Nucleus accumbens (tissue), 56 donors: Measurements from ENCODE around the gene ITPRIP.
A peak's percentile ranks its signal among the peaks of the same experiment; 100 is the strongest.

ENCODE experiments used
- DNase-seq, 56 donors: peaks; one replicate each; lab custom pipeline; 2025; lab: John Stamatoyannopoulos, UW

ITPRIP gene

DNA sequence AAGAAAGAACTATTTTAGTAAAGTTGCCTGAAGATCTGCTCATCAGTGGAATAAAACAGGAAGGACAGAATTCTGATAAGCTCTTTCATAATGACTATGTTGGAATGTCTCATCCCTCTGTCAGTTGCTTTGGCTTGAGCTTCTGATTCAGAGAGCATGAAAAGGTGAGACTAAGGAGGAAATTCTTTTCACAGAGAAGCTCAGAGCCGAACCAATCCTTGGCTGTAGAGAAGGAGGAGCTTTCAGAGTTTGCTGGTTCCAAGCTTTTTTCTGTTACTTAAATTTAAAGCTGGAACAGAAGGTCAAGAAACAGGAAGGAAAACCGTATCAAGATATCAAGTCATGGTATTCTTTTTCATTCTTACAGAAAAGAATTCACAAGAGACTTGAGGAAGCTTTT lies 45.3 kb downstream of the ITPRIP start:
- no peak for DNase-seq

GRCh38 chr10:104291439-104291951 lies 46.8 kb downstream of the ITPRIP start:
- DNase-seq = peak in 54 of 56 donors; percentile 36 to 95 (median 76)

DNA sequence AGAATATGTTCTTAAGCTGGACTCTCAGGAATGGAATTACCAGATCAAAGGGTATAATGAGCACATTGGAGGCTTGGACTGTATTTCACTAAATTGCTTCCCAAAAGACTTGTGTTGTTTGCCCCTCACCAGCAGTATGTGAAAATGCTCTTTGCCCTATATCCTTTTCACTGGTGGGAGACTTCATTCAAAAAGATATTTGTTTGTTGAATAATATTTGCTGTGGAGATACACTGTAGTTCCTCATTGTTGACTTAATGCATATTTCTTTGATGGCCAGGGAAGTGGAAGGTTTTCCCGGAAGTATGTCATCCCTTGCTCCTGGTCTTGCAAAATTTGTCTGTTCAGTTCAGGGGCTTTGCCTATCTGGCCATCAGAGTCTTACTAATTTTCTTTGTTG lies 49.9 kb downstream of the ITPRIP start:
- no peak for DNase-seq

GRCh38 chr10:104286939-104287338 lies 51.3 kb downstream of the ITPRIP start:
- DNase-seq = no peak

- no peak for DNase-seq
Observed at GRCh38 chr10:104284846-104285245, 53.4 kb downstream of the ITPRIP start.

DNA sequence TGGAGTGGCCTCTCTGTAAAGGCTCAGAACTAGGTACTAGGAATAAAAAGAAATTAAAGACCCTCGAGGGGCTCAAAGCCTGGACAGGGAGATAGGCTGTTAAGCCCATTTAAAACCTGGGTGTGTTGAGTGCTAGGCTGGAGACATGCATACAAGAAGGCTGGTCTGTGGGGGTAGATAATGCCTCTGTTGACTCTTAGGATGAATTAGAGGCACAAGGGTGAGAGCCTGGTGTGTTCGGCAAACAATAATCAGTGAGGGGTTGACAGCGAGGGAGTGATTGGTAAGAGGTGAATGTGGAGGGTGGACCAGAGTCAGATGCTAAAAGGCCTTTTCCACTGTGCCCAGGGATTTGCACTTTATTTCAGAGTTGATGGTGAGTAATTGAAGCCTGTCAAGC lies 56.6 kb downstream of the ITPRIP start:
- DNase-seq = no peak

DNA sequence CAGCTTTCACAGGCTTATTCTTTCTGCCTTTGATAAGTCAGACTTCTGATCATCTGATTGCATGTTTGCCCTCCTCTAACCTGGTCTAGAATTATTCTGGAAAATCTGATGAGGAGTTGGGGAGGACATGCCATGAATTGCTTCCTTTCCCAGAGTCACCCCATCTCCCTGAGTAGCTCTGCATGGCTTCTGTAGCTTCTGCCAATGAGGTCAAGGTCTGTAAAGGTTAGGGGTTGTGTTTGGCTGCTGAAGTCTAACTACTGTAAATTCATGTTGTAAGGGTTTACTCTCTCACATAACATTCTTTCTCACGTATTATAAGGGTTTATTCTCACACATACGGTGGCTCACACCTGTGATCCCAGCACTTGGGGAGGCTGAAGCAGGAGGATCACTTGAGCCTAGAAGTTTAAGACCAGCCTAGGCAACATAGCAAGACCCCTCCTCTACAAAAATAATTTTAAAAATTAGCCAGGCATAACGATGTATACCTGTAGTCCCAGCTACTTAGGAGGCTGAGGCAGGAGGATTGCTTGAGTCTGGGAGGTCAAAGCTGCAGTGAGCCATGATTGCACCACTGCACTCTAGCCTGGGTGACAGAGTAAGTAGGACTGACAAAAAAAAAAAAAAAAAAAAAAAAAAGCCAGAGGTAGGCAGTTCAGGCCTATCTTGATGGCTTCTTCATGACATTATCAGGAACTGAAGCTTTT lies 58.6 kb downstream of the ITPRIP start:
- no peak for DNase-seq

- DNase-seq = no peak
Observed at GRCh38 chr10:104277785-104278184, 60.5 kb downstream of the ITPRIP start.

DNA sequence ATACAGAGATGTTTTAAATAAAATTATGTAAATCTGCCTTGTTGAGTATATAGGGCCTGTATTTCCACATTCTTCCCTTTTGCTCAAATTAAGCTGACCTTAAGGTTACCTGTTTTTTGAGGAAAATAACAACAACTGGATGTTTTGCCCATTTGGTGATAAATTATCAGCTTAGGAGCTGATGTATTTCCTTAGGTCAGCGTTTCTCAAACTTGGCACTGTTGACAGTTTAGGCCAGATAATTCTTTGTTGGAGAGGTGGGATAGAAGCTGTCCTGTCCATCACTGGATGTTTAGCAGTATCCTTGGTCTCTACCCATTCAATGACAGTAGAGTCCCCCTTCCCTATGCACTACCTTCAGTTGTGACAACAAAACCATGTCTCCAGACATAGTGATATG lies 62.1 kb downstream of the ITPRIP start:
- DNase-seq = no peak

DNA sequence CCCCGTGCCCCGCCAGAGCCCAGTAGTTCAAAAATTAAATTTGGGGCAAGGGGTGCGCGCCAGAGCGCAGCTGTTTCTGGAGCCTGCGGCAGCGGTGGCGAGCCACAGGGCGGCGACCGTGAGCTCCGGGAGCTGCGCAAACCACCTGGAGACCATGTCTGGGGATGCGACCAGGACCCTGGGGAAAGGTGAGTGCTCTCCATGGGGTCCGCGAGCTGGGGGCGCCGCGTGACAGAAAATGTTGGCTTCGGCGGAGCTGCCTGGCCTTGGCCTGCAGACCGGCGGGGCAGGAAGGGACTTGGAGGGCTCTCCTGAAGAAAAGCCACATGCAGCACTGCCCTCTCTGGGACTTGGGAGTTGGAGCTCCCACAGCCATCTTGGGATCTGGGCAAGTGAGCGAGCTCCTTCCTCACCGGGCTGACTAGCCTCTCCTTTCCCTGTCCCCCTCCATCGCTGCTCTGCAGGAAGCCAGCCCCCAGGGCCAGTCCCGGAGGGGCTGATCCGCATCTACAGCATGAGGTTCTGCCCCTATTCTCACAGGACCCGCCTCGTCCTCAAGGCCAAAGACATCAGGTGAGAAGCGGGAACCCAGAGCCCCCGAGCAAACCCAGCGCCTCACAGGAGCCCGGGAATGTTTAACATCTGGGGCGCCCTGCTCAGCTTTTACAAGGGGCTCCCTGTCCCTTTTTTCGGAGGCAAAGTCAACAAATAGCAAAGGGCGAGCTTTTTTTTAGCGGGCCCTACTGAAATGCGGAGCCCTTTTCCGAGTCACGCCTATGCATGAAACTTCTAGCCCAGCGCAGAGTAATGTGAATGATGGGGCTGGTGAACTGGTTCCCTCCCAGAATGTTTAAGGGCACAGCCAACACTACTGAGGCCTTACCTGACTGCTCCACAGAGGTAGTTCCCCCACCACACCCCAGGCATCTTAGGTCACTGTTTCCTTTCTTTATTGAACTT lies 63.2 kb downstream of the ITPRIP start:
- DNase-seq = peak in 48 of 56 donors; percentile 4 to 82 (median 49)

- no peak for DNase-seq
Observed at GRCh38 chr10:104273899-104274575, 64.2 kb downstream of the ITPRIP start.

DNA sequence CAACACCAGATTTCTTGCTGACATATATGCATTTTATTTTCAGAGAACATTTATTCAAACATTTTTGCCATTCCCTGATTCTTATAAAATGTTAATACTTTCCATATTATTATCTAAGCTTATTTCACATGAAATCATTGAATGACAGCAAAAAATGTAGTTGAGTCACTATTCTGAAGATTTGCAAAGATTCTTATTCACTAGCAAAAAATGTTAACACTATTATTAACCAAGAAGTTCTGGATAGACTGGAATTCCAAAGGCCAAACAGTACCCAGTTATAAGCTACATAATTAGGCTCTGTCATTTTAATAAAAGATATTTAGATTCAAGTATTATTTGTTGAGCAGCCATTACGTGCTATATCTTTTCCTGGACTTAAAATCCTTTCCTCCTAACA lies 65.0 kb downstream of the ITPRIP start:
- no peak for DNase-seq

DNA sequence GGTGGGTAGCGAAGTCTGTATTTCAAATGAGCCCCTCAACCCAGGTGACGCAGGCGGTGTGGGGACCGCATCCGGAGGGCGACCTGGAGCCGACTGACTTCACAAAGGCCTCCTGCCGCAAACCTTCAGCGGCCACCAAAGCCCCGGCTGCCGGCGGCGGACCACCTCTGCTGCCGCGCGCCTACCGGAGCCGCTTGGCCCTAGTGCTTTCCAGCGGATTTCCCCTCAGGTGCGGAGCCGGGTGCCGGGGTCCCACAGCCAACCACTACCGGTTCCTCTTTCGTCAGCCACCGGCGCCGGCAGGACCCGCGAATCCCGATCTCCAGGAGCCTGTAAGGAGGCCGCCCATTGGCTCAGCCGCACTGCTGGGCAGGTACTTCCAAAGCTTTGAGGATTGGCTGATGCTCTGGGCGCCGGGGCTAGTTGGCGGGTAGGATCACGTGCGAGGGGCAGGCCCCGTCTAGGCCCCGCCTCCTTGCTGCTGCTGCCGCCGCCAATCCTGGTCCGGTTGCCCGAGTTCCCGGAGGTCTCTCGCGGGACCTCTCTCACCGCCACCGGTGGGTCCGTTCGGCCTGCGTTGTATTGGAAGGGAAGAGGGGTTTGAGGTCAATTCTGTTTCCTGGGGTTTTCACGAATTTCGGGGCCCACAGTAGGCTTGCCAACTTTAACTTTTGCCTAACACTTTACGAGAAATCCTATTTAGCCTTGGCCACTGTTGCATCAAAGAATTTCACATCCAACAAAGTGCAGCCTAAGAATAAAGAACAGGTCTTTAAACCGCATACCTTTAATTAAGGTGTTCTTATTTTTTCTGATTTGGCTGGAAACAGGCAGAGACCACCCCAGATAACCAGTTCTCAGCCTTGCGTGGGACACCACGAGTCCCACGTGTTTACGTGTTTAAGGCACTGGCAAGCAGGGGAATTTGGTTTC lies 69.3 kb downstream of the ITPRIP start, which contains the start of gene GSTO2:
Gene GSTO2, plus strand, starts transcription at position 472 of the 933 bp plus-strand sequence. CDS start 5,732 bp downstream, outside the sequence.
- DNase-seq = peak; percentile 87 to 100 (median 98)

DNA sequence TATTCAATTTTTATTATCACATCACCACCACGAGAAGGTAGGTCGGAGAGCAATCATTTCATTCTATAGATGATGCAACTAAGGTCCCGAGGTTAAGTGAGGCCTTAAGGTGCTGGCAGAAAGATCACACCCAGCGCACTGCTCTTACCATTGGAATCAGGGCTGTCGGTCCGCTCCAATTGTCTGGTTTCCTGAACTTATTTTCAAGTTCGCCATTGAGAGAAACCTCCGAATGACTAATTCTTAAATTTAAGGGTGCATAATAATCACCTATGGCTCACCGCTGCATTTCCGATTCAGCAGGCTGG lies 69.9 kb downstream of the ITPRIP start:
- DNase-seq = peak in 1 of 56 donors; percentile 45

DNA sequence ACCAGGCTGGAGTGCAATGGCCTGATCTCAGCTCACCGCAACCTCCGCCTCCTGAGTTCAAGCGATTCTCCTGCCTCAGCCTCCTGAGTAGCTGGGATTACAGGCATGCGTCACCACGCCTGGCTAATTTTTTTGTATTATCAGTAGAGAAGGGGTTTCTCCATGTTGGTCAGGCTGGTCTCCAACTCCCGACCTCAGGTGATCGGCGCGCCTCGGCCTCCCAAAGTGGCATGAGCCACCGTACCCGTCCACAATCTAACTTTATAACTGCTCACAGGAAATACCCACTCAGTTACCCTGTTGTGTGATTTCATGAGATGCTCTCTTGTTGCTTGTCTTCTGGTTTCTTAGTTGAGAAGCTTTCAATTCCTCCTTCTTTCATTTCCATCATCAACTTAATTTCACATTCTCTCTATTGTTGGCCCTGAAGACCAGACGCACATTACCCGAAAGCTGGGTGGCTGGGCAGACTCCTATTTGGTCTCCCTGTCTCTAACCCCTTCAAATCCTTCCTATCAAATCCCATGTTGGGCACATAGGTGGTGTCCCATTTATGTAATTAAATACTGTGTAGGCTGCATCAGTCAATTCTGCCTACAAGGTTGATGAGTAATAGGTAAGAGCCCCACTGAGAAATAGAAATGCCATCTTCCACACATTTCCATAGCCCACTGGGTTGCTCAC lies 70.4 kb downstream of the ITPRIP start:
- DNase-seq = no peak

GRCh38 chr10:104264783-104265182 lies 73.5 kb downstream of the ITPRIP start:
- DNase-seq = no peak

DNA sequence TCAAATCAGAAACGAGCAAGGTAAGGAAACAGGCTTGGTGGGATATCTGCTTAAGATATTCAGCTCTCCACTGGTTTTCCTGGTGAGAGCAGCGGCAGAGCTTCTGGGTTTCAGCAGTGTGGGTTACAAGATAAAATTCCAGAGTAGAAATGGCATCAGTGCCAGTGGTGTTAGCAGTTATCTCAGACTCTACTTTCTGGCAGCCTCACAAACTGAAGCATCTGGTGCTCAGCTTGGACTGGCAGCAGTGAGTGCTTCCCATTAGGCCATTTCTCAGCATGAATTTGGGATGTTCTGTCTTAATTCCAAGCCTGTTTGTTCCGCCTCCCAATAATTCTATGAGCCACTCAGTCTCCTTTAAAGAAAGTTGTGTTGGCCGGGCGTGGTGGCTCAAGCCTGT lies 76.2 kb downstream of the ITPRIP start:
- no peak for DNase-seq

DNA sequence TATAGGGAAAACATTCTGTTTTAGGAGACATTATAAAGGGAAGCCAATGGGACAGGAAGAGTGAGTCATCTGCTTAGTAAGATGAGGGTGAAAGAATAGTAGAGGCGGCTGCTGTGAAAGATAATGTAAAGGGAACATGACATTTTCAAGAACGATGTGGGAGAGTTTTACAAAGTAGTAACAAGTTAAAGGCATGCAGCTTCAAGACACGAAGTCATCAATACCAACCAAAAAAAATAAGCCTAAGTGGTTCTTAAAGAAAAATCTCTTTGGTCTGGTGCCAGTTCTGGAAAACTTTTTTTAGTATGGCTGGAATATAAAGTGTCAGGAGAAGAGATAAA lies 77.5 kb downstream of the ITPRIP start:
- DNase-seq = no peak
